ENCODE results near the gene THRSP.
"Not testable (repeated sequence)": the region's sequence is repeated elsewhere in the genome, so short reads cannot be mapped to it uniquely, and the experiment has no call there.

THRSP gene

GRCh38 chr11:78063440-78064181, at the start of gene THRSP:
THRSP (plus strand) TSS chr11:78063861; CDS start chr11:78063882, 21 bp downstream.
- no peak for DNase-seq (ENCODE audit: low spot score)

GRCh38 chr11:78014937-78015520, 48.6 kb upstream of the THRSP start:
- not testable (repeated sequence) for DNase-seq (ENCODE audit: low spot score)

GRCh38 chr11:78015878-78016277, 47.8 kb upstream of the THRSP start:
- DNase-seq (ENCODE audit: low spot score): no peak

GRCh38 chr11:78019808-78020207, 43.9 kb upstream of the THRSP start:
- no peak for DNase-seq (ENCODE audit: low spot score)

- no peak for DNase-seq (ENCODE audit: low spot score)
These were observed 43.4 kb upstream of the THRSP start for GRCh38 chr11:78020246-78020645.

GRCh38 chr11:78021611-78022010, 42.0 kb upstream of the THRSP start:
- no peak for DNase-seq (ENCODE audit: low spot score)

GRCh38 chr11:78022397-78023396, 41.0 kb upstream of the THRSP start, which contains the start of gene KCTD14:
KCTD14 (minus strand) TSS chr11:78023276; CDS start chr11:78023249, 27 bp downstream.
- DNase-seq (ENCODE audit: low spot score): no peak

- DNase-seq (ENCODE audit: low spot score): no peak
These were observed 40.2 kb upstream of the THRSP start for GRCh38 chr11:78023426-78023825.

- DNase-seq (ENCODE audit: low spot score): no peak
These were observed 38.3 kb upstream of the THRSP start for GRCh38 chr11:78025378-78025777.

- DNase-seq (ENCODE audit: low spot score): no peak
These were observed 35.9 kb upstream of the THRSP start for GRCh38 chr11:78027759-78028158.

- not testable (repeated sequence) for DNase-seq (ENCODE audit: low spot score)
These were observed 35.2 kb upstream of the THRSP start for GRCh38 chr11:78028423-78028822.

- DNase-seq (ENCODE audit: low spot score): peak; percentile 86
These were observed 33.0 kb upstream of the THRSP start for GRCh38 chr11:78030429-78031325.

- DNase-seq (ENCODE audit: low spot score): no peak
These were observed 32.0 kb upstream of the THRSP start for GRCh38 chr11:78031629-78032028.

- no peak for DNase-seq (ENCODE audit: low spot score)
These were observed 31.6 kb upstream of the THRSP start for GRCh38 chr11:78032090-78032489.

- DNase-seq (ENCODE audit: low spot score): no peak
These were observed 30.6 kb upstream of the THRSP start for GRCh38 chr11:78033040-78033439.

- DNase-seq (ENCODE audit: low spot score): no peak
These were observed 29.0 kb upstream of the THRSP start for GRCh38 chr11:78034623-78035022.

GRCh38 chr11:78036313-78036712, 27.3 kb upstream of the THRSP start:
- no peak for DNase-seq (ENCODE audit: low spot score)

- DNase-seq (ENCODE audit: low spot score): no peak
These were observed 26.6 kb upstream of the THRSP start for GRCh38 chr11:78037056-78037455.

GRCh38 chr11:78037825-78038620, 25.6 kb upstream of the THRSP start:
- DNase-seq (ENCODE audit: low spot score): no peak

- DNase-seq (ENCODE audit: low spot score): no peak
These were observed 24.9 kb upstream of the THRSP start for GRCh38 chr11:78038697-78039313.
